ENCODE data around the gene RIN3. TPM values are rescaled to one million over a fixed set of nuclear protein-coding genes. Genes with fewer than 3 reads are reported as not detected.

RIN3 gene
- total and polyA plus RNA-seq, 3 donors from 2014 or later = 25.9 to 56.2 (median 49.8) TPM

DNA sequence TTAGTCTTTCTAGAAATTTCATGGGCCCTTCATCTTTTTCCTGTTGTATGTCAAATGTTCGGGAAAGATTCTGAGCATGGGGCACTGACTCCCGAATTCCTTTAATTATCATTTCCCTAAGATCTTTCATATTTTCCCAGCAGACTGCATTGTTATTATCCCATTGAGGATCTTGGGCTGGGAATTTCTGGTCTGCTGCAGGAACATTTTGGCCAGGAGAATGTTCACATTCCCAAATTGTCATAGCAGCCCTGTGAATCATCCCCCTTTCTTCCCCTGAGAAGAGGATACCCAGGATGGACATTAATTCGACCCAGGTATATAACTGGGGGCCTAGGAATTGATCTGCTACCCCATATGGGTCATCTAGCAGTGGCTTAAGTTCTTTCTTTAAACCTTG, 112.5 kb downstream of the RIN3 start:
- Histone ChIP-seq H3K27me3 (no peaks in the 10 kb centered on the region), H3K4me1 (no peaks in the 10 kb centered on the region), H3K27ac (no peak overlapping the region), H3K36me3 (ENCODE audit: low read depth, missing control alignments) (no peaks in the 10 kb centered on the region), H3K9me3 (no peaks in the 10 kb centered on the region), H3K4me3 (no peak overlapping the region)
- DNase-seq = no peak
- TF ChIP-seq, protein P1, sequence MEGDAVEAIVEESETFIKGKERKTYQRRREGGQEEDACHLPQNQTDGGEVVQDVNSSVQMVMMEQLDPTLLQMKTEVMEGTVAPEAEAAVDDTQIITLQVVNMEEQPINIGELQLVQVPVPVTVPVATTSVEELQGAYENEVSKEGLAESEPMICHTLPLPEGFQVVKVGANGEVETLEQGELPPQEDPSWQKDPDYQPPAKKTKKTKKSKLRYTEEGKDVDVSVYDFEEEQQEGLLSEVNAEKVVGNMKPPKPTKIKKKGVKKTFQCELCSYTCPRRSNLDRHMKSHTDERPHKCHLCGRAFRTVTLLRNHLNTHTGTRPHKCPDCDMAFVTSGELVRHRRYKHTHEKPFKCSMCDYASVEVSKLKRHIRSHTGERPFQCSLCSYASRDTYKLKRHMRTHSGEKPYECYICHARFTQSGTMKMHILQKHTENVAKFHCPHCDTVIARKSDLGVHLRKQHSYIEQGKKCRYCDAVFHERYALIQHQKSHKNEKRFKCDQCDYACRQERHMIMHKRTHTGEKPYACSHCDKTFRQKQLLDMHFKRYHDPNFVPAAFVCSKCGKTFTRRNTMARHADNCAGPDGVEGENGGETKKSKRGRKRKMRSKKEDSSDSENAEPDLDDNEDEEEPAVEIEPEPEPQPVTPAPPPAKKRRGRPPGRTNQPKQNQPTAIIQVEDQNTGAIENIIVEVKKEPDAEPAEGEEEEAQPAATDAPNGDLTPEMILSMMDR (IDR thresholded peaks at IDR 0.05) = no peak
- TF ChIP-seq POLR2A (IDR thresholded peaks at IDR 0.05) = no peak
- intact Hi-C loops (cut with DNase I; ENCODE audit: low total_unique reads) = no loop called here
- 89 to 92% methylated on average over 3 of the region's 3 CpGs for WGBS, 2 donors

DNA sequence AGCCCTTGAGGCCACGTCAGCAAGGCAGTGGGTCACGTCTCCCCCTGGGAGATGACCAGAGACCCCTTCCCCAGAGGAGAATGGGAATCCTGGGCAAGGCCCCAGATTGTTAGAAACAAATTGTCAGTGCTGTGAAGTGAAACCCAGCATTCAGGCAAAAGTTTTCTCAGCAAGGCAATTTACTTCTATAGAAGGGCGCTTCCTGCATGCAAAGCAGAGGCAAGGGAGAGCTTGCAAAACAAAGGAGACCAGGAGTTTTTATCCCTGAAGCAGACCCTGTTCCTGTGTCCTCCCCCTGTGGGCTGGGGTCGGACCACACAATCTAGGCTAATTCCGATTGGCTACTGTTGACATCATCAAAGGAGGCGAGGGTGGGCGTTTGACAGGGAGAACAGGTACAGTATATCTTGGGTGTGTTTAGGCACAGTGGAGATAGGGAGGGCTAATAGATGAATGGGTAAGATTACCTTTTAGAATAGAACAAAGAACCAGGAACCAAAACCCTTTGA, 114.2 kb downstream of the RIN3 start:
- Histone ChIP-seq H3K36me3 (ENCODE audit: low read depth, missing control alignments) (no peaks in the 10 kb centered on the region), H3K27ac (no peak overlapping the region), H3K9me3 (no peaks in the 10 kb centered on the region), H3K4me3 (no peak overlapping the region), H3K4me1 (no peaks in the 10 kb centered on the region), H3K27me3 (no peaks in the 10 kb centered on the region)
- WGBS, 2 donors = 90 to 97% methylated on average over 7 of the region's 7 CpGs
- no peak for DNase-seq
- intact Hi-C loops (cut with DNase I; ENCODE audit: low total_unique reads) = no loop called here
- no peak for TF ChIP-seq POLR2A (IDR thresholded peaks at IDR 0.05)
- TF ChIP-seq, protein P1 (IDR thresholded peaks at IDR 0.05) = no peak

DNA sequence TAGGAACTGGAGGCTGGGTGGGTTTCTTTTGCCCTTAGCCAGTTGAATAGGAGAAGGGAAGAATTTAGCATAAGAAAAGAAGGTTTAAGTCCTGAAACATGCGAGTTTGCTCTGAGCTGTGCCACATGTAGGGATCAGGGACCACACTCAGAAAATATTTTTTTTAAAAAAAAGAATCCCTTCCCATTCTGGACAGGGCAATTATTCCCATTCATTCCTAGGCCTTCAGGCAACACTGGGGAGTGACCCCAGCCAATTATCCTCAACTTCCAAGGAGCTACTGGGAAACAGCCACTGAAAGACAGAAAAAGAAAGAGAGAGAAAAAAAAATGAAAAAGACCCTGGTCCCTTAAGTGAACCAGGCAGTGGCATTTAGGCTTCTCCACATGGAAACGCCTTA, 115.1 kb downstream of the RIN3 start:
- intact Hi-C loops (cut with DNase I; ENCODE audit: low total_unique reads) = no loop called here
- H3K4me3 ChIP-seq = no peak overlapping the region

DNA sequence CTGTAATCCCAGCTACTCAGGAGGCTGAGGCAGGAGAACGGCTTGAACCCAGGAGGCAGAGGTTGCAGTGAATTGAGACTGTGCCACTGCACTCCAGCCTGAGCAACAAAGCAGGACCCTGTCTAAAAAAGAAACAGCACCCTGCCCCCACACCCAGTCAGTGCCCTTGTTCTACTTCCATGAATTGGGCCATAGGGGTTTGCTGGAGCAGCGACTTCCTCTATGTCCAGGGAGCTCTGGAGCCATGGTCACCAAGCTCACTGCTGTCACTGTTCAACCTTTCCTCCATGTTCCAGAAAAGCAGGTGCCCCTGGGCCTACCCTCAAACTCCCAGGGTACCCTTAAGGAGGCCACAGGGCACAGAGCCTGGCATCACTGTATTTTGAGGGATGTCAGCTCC, 116.8 kb downstream of the RIN3 start:
- Histone ChIP-seq H3K27me3 (no peaks in the 10 kb centered on the region), H3K27ac (no peak overlapping the region), H3K4me3 (no peak overlapping the region), H3K9me3 (no peaks in the 10 kb centered on the region), H3K4me1 (no peaks in the 10 kb centered on the region), H3K36me3 (ENCODE audit: low read depth, missing control alignments) (no peaks in the 10 kb centered on the region)
- TF ChIP-seq, protein P1 (IDR thresholded peaks at IDR 0.05) = no peak
- TF ChIP-seq POLR2A (IDR thresholded peaks at IDR 0.05) = no peak
- intact Hi-C loops (cut with DNase I; ENCODE audit: low total_unique reads) = no loop called here
- 97 to 100% methylated on average over 1 to 2 of the region's 2 CpGs for WGBS, 2 donors
- DNase-seq = no peak

More for the DNA sequence above, 115.1 kb downstream of the RIN3 start:
- 90 to 97% methylated on average over 2 of the region's 2 CpGs for WGBS, 2 donors
- Histone ChIP-seq H3K4me1 (no peaks in the 10 kb centered on the region), H3K27ac (no peak overlapping the region), H3K36me3 (ENCODE audit: low read depth, missing control alignments) (no peaks in the 10 kb centered on the region), H3K9me3 (no peaks in the 10 kb centered on the region), H3K27me3 (no peaks in the 10 kb centered on the region)
- TF ChIP-seq POLR2A (IDR thresholded peaks at IDR 0.05) = no peak
- TF ChIP-seq, protein P1 (IDR thresholded peaks at IDR 0.05) = no peak
- no peak for DNase-seq

DNA sequence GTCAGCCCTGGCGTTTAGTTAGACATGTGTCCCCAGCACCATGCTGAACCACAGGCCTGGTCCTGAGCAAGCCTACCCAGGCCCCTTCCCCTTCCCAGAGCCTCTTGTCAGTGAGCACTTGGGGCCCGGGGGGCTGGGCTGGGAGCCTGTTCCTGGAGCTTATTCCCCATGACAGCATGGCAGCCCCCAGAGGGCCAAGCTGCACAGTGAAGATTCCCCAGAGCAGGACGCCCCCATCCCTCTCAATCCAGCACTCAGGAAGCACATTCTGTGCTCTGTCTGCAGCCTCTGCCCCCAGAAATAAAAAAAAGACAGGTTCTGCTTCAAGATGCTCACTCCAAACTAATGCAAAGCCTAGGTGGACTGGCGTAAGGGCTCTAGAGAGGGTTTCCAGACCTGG, 117.5 kb downstream of the RIN3 start:
- no peak for DNase-seq
- TF ChIP-seq POLR2A (IDR thresholded peaks at IDR 0.05) = no peak
- TF ChIP-seq, protein P1 (IDR thresholded peaks at IDR 0.05) = no peak
- 85 to 86% methylated on average over 4 of the region's 4 CpGs for WGBS, 2 donors
- H3K9me3 ChIP-seq = no peaks in the 10 kb centered on the region
- H3K4me3 ChIP-seq = no peak overlapping the region
- H3K36me3 ChIP-seq (ENCODE audit: low read depth, missing control alignments) = no peaks in the 10 kb centered on the region
- no peak overlapping the region for H3K27ac ChIP-seq
- intact Hi-C loops (cut with DNase I; ENCODE audit: low total_unique reads) = no loop called here
- H3K27me3 ChIP-seq = no peaks in the 10 kb centered on the region
- no peaks in the 10 kb centered on the region for H3K4me1 ChIP-seq

All from testis (tissue), 3 donors.